ENCODE results near the gene PTPRN2.
A peak's percentile ranks its signal among the peaks of the same experiment; 100 is the strongest.

The PTPRN2 gene

GRCh38 chr7:157646551-157646950 is 941.1 kb downstream of the PTPRN2 start:
- TF ChIP-seq POLR2A (IDR thresholded peaks at IDR 0.05; ENCODE audit: extremely low read depth, insufficient read length): no peak
- TF ChIP-seq MYC (IDR thresholded peaks at IDR 0.05; ENCODE audit: low read depth, low read length): no peak
- no peak for DNase-seq (ENCODE audit: low read depth)
- no peak overlapping the region for H3K4me3 ChIP-seq (ENCODE audit: low read depth, low read length)

- DNase-seq (ENCODE audit: low read depth): peak; percentile 72
- H3K4me3 ChIP-seq (ENCODE audit: low read depth, low read length): no peak overlapping the region
- no peak for TF ChIP-seq MAX (IDR thresholded peaks at IDR 0.05; ENCODE audit: low read depth, low read length)
- TF ChIP-seq CTCF (IDR thresholded peaks at IDR 0.05; ENCODE audit: low read depth, low read length): no peak
- TF ChIP-seq MYC (IDR thresholded peaks at IDR 0.05; ENCODE audit: low read depth, low read length): no peak
- no peak for TF ChIP-seq POLR2A (IDR thresholded peaks at IDR 0.05; ENCODE audit: extremely low read depth, insufficient read length)
These were observed 942.1 kb downstream of the PTPRN2 start for GRCh38 chr7:157645539-157645938.

- no peak for DNase-seq (ENCODE audit: low read depth)
- no peak overlapping the region for H3K4me3 ChIP-seq (ENCODE audit: low read depth, low read length)
- TF ChIP-seq CTCF (IDR thresholded peaks at IDR 0.05; ENCODE audit: low read depth, low read length) (no peak), MYC (IDR thresholded peaks at IDR 0.05; ENCODE audit: low read depth, low read length) (no peak), MAX (IDR thresholded peaks at IDR 0.05; ENCODE audit: low read depth, low read length) (no peak), POLR2A (IDR thresholded peaks at IDR 0.05; ENCODE audit: extremely low read depth, insufficient read length) (no peak)
These were observed 942.7 kb downstream of the PTPRN2 start for GRCh38 chr7:157644946-157645345.

GRCh38 chr7:157643525-157643970 is 944.1 kb downstream of the PTPRN2 start:
- no peak for DNase-seq (ENCODE audit: low read depth)

GRCh38 chr7:157641866-157642265 is 945.8 kb downstream of the PTPRN2 start:
- TF ChIP-seq CTCF (IDR thresholded peaks at IDR 0.05; ENCODE audit: low read depth, low read length) (no peak), MYC (IDR thresholded peaks at IDR 0.05; ENCODE audit: low read depth, low read length) (no peak), MAX (IDR thresholded peaks at IDR 0.05; ENCODE audit: low read depth, low read length) (no peak), POLR2A (IDR thresholded peaks at IDR 0.05; ENCODE audit: extremely low read depth, insufficient read length) (no peak)
- no peak for DNase-seq (ENCODE audit: low read depth)
- H3K4me3 ChIP-seq (ENCODE audit: low read depth, low read length): no peak overlapping the region

More at GRCh38 chr7:157643525-157643970, 944.1 kb downstream of the PTPRN2 start:
- TF ChIP-seq CTCF (IDR thresholded peaks at IDR 0.05; ENCODE audit: low read depth, low read length) (no peak), MYC (IDR thresholded peaks at IDR 0.05; ENCODE audit: low read depth, low read length) (no peak)
- no peak overlapping the region for H3K4me3 ChIP-seq (ENCODE audit: low read depth, low read length)

- H3K4me3 ChIP-seq (ENCODE audit: low read depth, low read length): no peak overlapping the region
- no peak for DNase-seq (ENCODE audit: low read depth)
- TF ChIP-seq POLR2A (IDR thresholded peaks at IDR 0.05; ENCODE audit: extremely low read depth, insufficient read length) (no peak), MYC (IDR thresholded peaks at IDR 0.05; ENCODE audit: low read depth, low read length) (no peak), MAX (IDR thresholded peaks at IDR 0.05; ENCODE audit: low read depth, low read length) (no peak)
These were observed 947.5 kb downstream of the PTPRN2 start for GRCh38 chr7:157640144-157640543.

- TF ChIP-seq CTCF (IDR thresholded peaks at IDR 0.05; ENCODE audit: low read depth, low read length) (no peak), MYC (IDR thresholded peaks at IDR 0.05; ENCODE audit: low read depth, low read length) (no peak)
- no peak for DNase-seq (ENCODE audit: low read depth)
- H3K4me3 ChIP-seq (ENCODE audit: low read depth, low read length): no peak overlapping the region
These were observed 949.1 kb downstream of the PTPRN2 start for GRCh38 chr7:157638563-157638962.
